HG03103 (cell line): ENCODE measurements around the gene LRRC37B.
"Not testable (repeated sequence)": the region's sequence is repeated elsewhere in the genome, so short reads cannot be mapped to it uniquely, and the experiment has no call there.

ENCODE experiments used
- ATAC-seq: cut with Tn5 transposase; IDR thresholded peaks from one replicate; pipeline ENCODE4 v1.9.1; 2021; ENCODE audit warnings: low read depth; ENCODE audit not compliant: unreplicated experiment

The LRRC37B gene

DNA sequence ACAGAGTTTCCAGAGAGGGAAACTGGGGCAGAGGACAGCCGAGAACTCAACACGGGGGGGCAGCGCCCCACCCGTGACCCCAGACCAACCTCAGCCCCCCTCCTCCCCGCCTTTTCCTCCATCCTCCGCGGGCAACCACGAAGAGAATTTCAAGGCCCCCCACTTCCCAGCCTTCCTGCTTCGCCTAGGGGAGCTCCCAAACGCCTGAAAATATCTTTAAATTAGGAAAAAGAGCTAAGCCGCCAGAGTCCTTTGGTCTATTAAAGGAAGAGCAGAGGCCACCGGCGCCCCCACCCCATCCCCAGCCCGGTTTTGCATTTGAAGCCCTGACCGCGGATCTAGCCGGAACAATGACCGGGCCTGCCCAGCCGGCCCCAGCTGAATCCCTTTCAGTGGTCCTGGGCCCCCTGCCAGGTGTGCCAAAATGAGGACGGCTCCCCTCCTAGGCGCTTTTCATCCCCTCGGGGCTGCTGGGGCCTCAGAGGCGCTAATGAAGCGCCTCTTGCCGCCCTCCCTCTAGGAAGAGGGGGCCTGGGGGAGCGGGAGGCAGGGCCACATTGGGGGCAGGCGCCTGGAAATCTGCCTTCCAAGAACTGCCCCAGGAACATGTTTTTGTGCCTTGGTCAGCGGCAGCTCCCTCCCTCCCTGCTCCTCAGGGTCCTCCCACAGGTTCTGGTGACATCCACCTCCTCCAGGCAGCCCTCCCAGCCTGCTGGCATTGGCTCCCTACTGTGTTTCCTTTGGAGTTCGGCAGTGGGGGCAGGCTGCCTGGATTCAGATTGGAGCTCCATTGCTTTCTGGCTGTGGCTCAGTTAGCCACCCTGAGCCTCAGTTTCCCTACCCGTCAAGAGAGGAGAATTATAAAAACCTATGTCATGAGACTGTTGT, 78.0 kb downstream of the LRRC37B start:
- not testable (repeated sequence) for ATAC-seq

DNA sequence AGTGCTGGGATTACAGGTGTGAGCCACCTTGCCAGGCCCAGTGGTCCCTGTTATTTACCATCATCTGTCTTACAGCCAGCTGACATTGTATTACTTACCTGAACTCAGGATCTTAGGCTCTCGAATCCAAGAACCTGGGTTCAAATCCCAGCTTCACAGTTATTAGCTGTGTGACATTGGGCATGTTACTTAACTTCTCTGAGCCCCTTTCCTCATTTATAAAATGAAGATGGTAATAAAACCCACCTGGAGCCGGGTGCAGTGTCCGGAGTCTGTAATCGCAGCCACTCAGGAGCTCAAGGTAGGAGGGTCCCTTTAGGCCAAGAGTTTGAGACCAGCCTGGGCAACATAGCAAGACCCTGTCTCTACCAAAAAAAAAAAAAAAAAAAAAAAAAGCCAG, 79.7 kb downstream of the LRRC37B start:
- not testable (repeated sequence) for ATAC-seq

DNA sequence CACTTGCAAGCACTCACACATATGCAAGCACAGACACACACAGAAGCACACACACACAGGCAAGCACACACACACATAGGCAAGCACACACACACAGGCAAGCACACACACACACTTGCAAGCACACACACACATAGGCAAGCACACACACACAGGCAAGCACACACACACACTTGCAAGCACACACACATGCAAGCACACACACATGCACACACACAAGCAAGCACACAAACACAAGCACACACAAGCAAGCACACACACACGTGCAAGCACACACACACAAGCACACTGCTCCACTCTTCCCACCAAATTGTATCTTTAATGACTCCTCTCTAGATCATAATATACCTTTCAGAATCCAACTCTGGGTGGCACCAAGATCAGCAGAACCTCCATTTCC, 84.9 kb downstream of the LRRC37B start:
- not testable (repeated sequence) for ATAC-seq

DNA sequence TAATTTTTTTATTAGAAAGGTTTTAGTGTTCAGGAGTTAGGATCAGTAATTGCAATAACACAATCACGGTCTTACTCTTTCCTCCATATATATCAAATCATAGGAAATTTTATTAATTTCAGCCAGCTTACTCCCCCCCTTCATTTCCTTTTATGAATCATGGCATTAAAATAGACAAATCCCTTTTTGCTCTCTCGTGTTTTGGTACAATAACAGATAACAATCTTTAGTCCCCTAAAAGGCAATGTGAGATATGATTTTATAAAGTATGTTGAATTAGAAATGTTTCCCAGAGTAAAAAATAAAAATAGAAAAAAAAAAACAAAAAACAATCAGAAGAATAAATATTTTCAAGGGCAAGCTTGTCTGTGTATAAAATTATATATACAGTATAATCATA, 92.5 kb downstream of the LRRC37B start:
- ATAC-seq: no peak

DNA sequence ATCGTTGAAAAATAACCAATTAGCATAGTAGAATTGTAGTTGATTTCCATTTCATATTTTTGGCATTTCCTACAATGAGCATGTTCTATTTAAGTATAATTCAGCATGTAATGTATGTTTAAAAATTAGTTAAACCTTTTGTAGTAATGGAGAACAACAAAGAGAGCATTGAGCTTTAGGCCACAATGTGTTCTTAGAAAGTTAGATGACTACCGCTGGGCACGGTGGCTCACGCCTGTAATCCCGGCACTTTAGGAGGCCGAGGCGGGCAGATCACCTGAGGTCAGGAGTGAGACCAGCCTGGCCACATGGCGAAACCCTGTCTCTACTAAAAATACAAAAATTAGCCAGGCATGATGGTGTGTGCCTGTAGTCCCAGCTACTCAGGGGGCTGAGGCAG, 93.1 kb downstream of the LRRC37B start:
- ATAC-seq: not testable (repeated sequence)

DNA sequence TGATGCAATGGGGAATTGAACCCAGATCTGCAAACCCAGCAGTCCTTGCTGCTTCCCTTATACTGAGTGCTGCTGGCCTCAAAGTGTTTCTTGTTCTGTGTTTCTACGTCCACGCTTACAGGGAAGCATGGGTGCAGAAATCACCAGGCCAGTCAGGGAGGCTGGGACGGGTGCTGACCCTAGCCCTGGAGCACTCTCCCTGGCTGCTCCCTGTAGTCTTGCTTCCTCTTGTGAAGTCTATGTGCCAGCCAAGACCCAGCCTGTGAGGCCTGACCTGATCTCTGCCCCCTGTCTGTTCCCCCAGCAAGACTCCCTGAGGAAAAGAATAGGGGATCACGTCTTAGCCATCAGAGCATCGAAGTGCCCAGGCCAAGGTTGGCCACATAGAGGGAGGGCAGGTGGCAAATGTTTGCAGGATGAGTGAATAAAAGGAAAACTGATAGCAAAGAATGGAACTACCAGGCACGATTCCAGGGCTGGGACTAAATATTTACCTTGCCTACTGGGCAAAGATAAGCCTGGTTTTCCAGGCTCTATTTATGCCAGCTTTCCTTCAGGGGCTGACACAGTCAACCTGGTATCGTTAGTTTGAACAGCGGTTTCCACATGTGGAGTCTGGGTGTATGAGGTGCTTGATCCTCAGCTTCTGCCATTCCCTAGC, 93.9 kb downstream of the LRRC37B start:
- ATAC-seq: no peak

DNA sequence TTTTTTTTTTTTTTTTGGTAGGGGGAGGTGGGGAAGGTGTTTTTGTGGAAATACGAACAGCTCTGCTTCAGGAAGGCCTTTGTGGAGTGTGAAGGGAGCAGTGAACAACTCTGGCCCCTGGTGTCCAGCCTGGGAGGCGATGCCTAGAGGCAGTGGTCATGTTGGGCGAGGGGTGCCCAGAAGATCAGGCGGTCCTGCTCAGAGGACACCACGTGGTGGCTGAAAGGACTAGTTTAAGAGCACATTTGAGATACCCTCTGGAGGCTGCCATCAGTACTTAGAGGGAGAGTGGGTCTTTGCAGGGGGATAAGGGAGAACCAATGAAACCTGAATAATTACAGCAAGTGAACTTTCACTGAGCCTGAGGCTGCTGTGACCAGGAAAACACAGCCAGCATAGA, 95.0 kb downstream of the LRRC37B start:
- no peak for ATAC-seq

DNA sequence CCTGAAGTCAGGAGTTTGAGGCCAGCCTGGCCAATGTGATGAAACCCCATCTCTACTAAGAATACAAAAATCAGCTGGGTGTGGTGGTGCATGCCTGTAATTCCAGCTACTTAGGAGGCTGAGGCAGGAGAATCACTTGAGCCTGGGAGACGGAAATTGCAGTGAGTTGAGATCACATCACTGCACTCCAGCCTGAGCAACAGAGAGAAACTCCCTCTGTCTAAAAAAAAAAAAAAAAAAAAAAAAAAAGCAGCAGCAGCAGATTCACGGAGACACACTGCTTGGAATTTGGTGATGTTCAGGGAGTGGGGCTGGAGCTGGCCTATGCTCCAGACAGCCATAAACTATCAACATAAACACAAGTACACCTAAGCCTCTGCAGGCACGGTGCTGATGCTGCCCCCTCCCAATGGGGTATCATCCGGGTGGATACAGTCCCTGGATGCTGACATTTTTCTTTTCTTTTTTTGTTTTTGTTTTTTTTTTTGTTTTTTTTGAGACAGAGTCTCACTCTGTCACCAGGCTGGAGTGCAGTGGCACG, 95.5 kb downstream of the LRRC37B start:
- no peak for ATAC-seq
